Measurements from ENCODE around the gene GRIK1. TPM values are rescaled to one million over a fixed set of nuclear protein-coding genes. Genes with fewer than 3 reads are reported as not detected.

GRIK1 gene
- total and polyA plus RNA-seq, 2 donors (not counting 1 experiment from before 2014, with no cell fraction given): not detected

- Histone ChIP-seq H3K27ac (ENCODE audit: low read length in 2 of 2) (no peak overlapping the region), H3K27me3 (replicated peaks in 1 of 4; ENCODE audit: control extremely low read depth in 1 of 4, control insufficient read depth in 3 of 4, insufficient read depth in 4 of 4, low read length in 3 of 4) (no peaks in the 10 kb centered on the region), H3K9me3 (ENCODE audit: control extremely low read depth in 1 of 3, control insufficient read depth in 2 of 3, insufficient read depth in 1 of 3, low read length in 2 of 3) (no peaks in the 10 kb centered on the region), H3K9ac (ENCODE audit: low read length) (no peak overlapping the region), H3K4me3 (ENCODE audit: control extremely low read depth in 1 of 5, extremely low read depth in 1 of 5, insufficient read depth in 1 of 5, low read depth in 2 of 5, low read length in 4 of 5) (no peak overlapping the region), H3K36me3 (replicated peaks in 1 of 2; ENCODE audit: control extremely low read depth in 1 of 2, control insufficient read depth in 1 of 2, extremely low read depth in 1 of 2, insufficient read depth in 2 of 2, low read length in 1 of 2) (no peaks in the 10 kb centered on the region), H4K20me1 (ENCODE audit: control insufficient read depth, insufficient read depth, low read length, poor library complexity, severe bottlenecking) (no peaks in the 10 kb centered on the region), H3K4me1 (ENCODE audit: control insufficient read depth in 2 of 2, insufficient read depth in 2 of 2, low read length in 2 of 2) (no peaks in the 10 kb centered on the region), H3K79me2 (ENCODE audit: control insufficient read depth, insufficient read depth, low read length) (no peaks in the 10 kb centered on the region), H2AFZ (ENCODE audit: insufficient read depth, low read depth, low read length, poor library complexity, severe bottlenecking) (no peak overlapping the region), H3K4me2 (replicated peaks; ENCODE audit: low read depth, low read length, poor library complexity, severe bottlenecking) (no peak overlapping the region)
- TF ChIP-seq CTCF (IDR thresholded peaks at IDR 0.05) (no peak), EZH2 (IDR thresholded peaks at IDR 0.05; ENCODE audit: borderline replicate concordance, insufficient read depth, low read depth, low read length, poor library complexity, severe bottlenecking) (no peak)
- Mint-ChIP-seq H3K27me3 (no peaks in the 10 kb centered on the region), H3K4me3 (no peak overlapping the region), H3K27ac (no peak overlapping the region), H3K4me1 (no peaks in the 10 kb centered on the region), H3K9me3 (ENCODE audit: insufficient read depth) (no peaks in the 10 kb centered on the region)
- ChIA-PET CTCF (no interaction called here), POLR2A (no interaction called here)
- no CpG with 5 or more reads among the region's 6 CpGs for WGBS (ENCODE audit: insufficient coverage)
- DNase-seq: no peak
- ATAC-seq (ENCODE audit: low read depth): no peak
- intact Hi-C loops (cut with micrococcal nuclease): no loop called here
Observed at GRCh38 chr21:29624776-29625175, 315.0 kb downstream of the GRIK1 start.

- intact Hi-C loops (cut with micrococcal nuclease): no loop called here
- no peaks in the 10 kb centered on the region for H3K9me3 ChIP-seq (ENCODE audit: control extremely low read depth in 1 of 3, control insufficient read depth in 2 of 3, insufficient read depth in 1 of 3, low read length in 2 of 3)
- H3K4me3 ChIP-seq (ENCODE audit: control extremely low read depth in 1 of 5, extremely low read depth in 1 of 5, insufficient read depth in 1 of 5, low read depth in 2 of 5, low read length in 4 of 5): no peak overlapping the region
- H3K27me3 ChIP-seq (replicated peaks in 1 of 4; ENCODE audit: control extremely low read depth in 1 of 4, control insufficient read depth in 3 of 4, insufficient read depth in 4 of 4, low read length in 3 of 4): no peaks in the 10 kb centered on the region
- no peaks in the 10 kb centered on the region for H4K20me1 ChIP-seq (ENCODE audit: control insufficient read depth, insufficient read depth, low read length, poor library complexity, severe bottlenecking)
- POLR2A ChIA-PET: no interaction called here
- DNase-seq: no peak
- H3K27ac Mint-ChIP-seq: no peak overlapping the region
- no peaks in the 10 kb centered on the region for H3K4me1 ChIP-seq (ENCODE audit: control insufficient read depth in 2 of 2, insufficient read depth in 2 of 2, low read length in 2 of 2)
- no peaks in the 10 kb centered on the region for H3K27me3 Mint-ChIP-seq
- no peak overlapping the region for H3K4me3 Mint-ChIP-seq
- no peak overlapping the region for H2AFZ ChIP-seq (ENCODE audit: insufficient read depth, low read depth, low read length, poor library complexity, severe bottlenecking)
- H3K79me2 ChIP-seq (ENCODE audit: control insufficient read depth, insufficient read depth, low read length): no peaks in the 10 kb centered on the region
- CTCF ChIA-PET: no interaction called here
- no peak overlapping the region for H3K9ac ChIP-seq (ENCODE audit: low read length)
- H3K4me2 ChIP-seq (replicated peaks; ENCODE audit: low read depth, low read length, poor library complexity, severe bottlenecking): no peak overlapping the region
- H3K9me3 Mint-ChIP-seq (ENCODE audit: insufficient read depth): peaks cover 7% of the 10 kb centered on the region
- no peaks in the 10 kb centered on the region for H3K4me1 Mint-ChIP-seq
- H3K36me3 ChIP-seq (replicated peaks in 1 of 2; ENCODE audit: control extremely low read depth in 1 of 2, control insufficient read depth in 1 of 2, extremely low read depth in 1 of 2, insufficient read depth in 2 of 2, low read length in 1 of 2): no peaks in the 10 kb centered on the region
- H3K27ac ChIP-seq (ENCODE audit: low read length in 2 of 2): no peak overlapping the region
- ATAC-seq (ENCODE audit: low read depth): no peak
- TF ChIP-seq EZH2 (IDR thresholded peaks at IDR 0.05; ENCODE audit: borderline replicate concordance, insufficient read depth, low read depth, low read length, poor library complexity, severe bottlenecking) (no peak), CTCF (IDR thresholded peaks at IDR 0.05) (no peak)
Observed at GRCh38 chr21:29621525-29621924, 318.3 kb downstream of the GRIK1 start.
